HG02852 (cell line): Measurements from ENCODE around the gene TTC23.

ENCODE experiments used
- ATAC-seq: cut with Tn5 transposase; IDR thresholded peaks from one replicate; pipeline ENCODE4 v1.9.1; 2021; ENCODE audit warnings: mild to moderate bottlenecking, moderate library complexity; ENCODE audit not compliant: unreplicated experiment

TTC23 gene

GRCh38 chr15:99249270-99249841 lies at the start of gene TTC23:
Gene TTC23 (minus strand): TSS chr15:99249581. CDS start chr15:99228712, 20,869 bp downstream.
- ATAC-seq: no peak

- no peak for ATAC-seq
Observed at GRCh38 chr15:99296386-99296785, 47.0 kb upstream of the TTC23 start.

GRCh38 chr15:99295840-99296239 lies 46.5 kb upstream of the TTC23 start:
- no peak for ATAC-seq

- ATAC-seq: no peak
Observed at GRCh38 chr15:99291643-99292042, 42.3 kb upstream of the TTC23 start.

- no peak for ATAC-seq
Observed at GRCh38 chr15:99283717-99284116, 34.3 kb upstream of the TTC23 start.

- no peak for ATAC-seq
Observed at GRCh38 chr15:99282586-99282985, 33.2 kb upstream of the TTC23 start.

GRCh38 chr15:99282121-99282520 lies 32.7 kb upstream of the TTC23 start:
- ATAC-seq: no peak

- no peak for ATAC-seq
Observed at GRCh38 chr15:99279827-99280226, 30.4 kb upstream of the TTC23 start.

- ATAC-seq: no peak
Observed at GRCh38 chr15:99279290-99279689, 29.9 kb upstream of the TTC23 start.

GRCh38 chr15:99275525-99276128 lies 26.2 kb upstream of the TTC23 start:
- no peak for ATAC-seq

GRCh38 chr15:99275061-99275460 lies 25.7 kb upstream of the TTC23 start:
- no peak for ATAC-seq

GRCh38 chr15:99273801-99274200 lies 24.4 kb upstream of the TTC23 start:
- no peak for ATAC-seq

GRCh38 chr15:99268431-99268830 lies 19.1 kb upstream of the TTC23 start:
- no peak for ATAC-seq

- no peak for ATAC-seq
Observed at GRCh38 chr15:99267957-99268356, 18.6 kb upstream of the TTC23 start.

- no peak for ATAC-seq
Observed at GRCh38 chr15:99265541-99266070, 16.2 kb upstream of the TTC23 start.

GRCh38 chr15:99264125-99264524 lies 14.7 kb upstream of the TTC23 start:
- no peak for ATAC-seq

GRCh38 chr15:99257107-99257750 lies 7.8 kb upstream of the TTC23 start:
- no peak for ATAC-seq

GRCh38 chr15:99253381-99254090 lies 4.2 kb upstream of the TTC23 start:
- ATAC-seq: no peak

- ATAC-seq: no peak
Observed at GRCh38 chr15:99252326-99252725, 2.9 kb upstream of the TTC23 start.

GRCh38 chr15:99250857-99251841 lies 1.8 kb upstream of the TTC23 start, which contains the start of gene LRRC28:
Gene LRRC28 (plus strand): TSS chr15:99251481. CDS start chr15:99255958, 4,477 bp downstream.
- peak; percentile 94 for ATAC-seq
